Measurements from ENCODE around the gene NEGR1. TPM values are rescaled to one million over a fixed set of nuclear protein-coding genes. Genes with fewer than 3 reads are reported as not detected.

NEGR1 gene
- total RNA-seq, 4 donors from 2014 or later, result 7.0 to 10.0 (median 8.1) TPM

- no peaks in the 10 kb centered on the region for H3K36me3 ChIP-seq
- TF ChIP-seq POLR2AphosphoS5 (IDR thresholded peaks at IDR 0.05), result no peak
- TF ChIP-seq, protein P1, sequence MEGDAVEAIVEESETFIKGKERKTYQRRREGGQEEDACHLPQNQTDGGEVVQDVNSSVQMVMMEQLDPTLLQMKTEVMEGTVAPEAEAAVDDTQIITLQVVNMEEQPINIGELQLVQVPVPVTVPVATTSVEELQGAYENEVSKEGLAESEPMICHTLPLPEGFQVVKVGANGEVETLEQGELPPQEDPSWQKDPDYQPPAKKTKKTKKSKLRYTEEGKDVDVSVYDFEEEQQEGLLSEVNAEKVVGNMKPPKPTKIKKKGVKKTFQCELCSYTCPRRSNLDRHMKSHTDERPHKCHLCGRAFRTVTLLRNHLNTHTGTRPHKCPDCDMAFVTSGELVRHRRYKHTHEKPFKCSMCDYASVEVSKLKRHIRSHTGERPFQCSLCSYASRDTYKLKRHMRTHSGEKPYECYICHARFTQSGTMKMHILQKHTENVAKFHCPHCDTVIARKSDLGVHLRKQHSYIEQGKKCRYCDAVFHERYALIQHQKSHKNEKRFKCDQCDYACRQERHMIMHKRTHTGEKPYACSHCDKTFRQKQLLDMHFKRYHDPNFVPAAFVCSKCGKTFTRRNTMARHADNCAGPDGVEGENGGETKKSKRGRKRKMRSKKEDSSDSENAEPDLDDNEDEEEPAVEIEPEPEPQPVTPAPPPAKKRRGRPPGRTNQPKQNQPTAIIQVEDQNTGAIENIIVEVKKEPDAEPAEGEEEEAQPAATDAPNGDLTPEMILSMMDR (IDR thresholded peaks at IDR 0.05), result no peak
- TF ChIP-seq POLR2A (IDR thresholded peaks at IDR 0.05), result no peak
- no peaks in the 10 kb centered on the region for H3K9me3 ChIP-seq
- H3K27me3 ChIP-seq, result no peaks in the 10 kb centered on the region
- in situ Hi-C loops (cut with MboI; ENCODE audit: low pct_ligation_motif_present in 1 of 4, low pct_unique_long_range_greater_than_20kb in 1 of 4, low sequenced_read_pairs in 3 of 4) (loop anchor here in 3 of 4 donors (10.0 to 25.0 kb wide), 2 partner anchors 451 to 454 kb away; no protein-coding TSS in a partner anchor), intact Hi-C loops (cut with DNase I; ENCODE audit: low total_unique reads) (no loop called here)
- DNase-seq, result no peak
- H3K4me1 ChIP-seq, result peaks cover 0 to 9% (median under 1%) of the 10 kb centered on the region in 4 donors
- no peak overlapping the region for H3K4me3 ChIP-seq
- no peak overlapping the region for H3K27ac ChIP-seq
- WGBS, 2 donors (ENCODE audit: low coverage in 1 of 2), result 75 to 77% methylated on average over 2 of the region's 2 CpGs
Observed at GRCh38 chr1:71583756-71584155, 698.6 kb downstream of the NEGR1 start.

DNA sequence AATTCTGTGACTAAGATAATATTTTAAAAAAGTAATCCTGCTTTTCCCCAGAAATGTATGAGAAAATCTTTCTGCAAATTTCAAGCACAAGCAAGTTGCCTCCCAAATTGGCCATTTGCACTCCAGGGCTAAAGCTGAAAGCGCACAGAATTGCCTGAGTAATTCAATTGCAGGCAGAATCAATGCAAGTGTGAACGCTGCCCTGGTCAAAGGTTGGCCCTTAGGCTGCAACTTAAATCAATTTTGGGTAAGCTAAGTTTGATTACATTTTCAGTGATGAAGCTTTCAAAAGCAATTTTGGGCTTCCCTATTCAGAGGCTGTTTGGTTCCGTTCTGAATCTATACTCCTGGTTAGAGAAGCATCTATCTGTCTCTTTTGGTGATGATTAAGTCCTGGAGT is 699.7 kb downstream of the NEGR1 start:
- TF ChIP-seq, protein P1 (IDR thresholded peaks at IDR 0.05), result no peak
- TF ChIP-seq EP300 (IDR thresholded peaks at IDR 0.05; ENCODE audit: low read depth), result no peak
- TF ChIP-seq POLR2A (IDR thresholded peaks at IDR 0.05), result no peak
- TF ChIP-seq POLR2AphosphoS5 (IDR thresholded peaks at IDR 0.05), result no peak
- no peaks in the 10 kb centered on the region for H3K9me3 ChIP-seq
- H3K27ac ChIP-seq, result no peak overlapping the region
- in situ Hi-C loops (cut with MboI; ENCODE audit: low pct_ligation_motif_present in 1 of 4, low pct_unique_long_range_greater_than_20kb in 1 of 4, low sequenced_read_pairs in 3 of 4), result loop anchor here in 3 of 4 donors (10.0 to 25.0 kb wide), 2 partner anchors 452 to 455 kb away; no protein-coding TSS in a partner anchor
- H3K4me1 ChIP-seq, result peaks cover 0 to 2% (median 0%) of the 10 kb centered on the region in 4 donors
- intact Hi-C loops (cut with DNase I; ENCODE audit: low total_unique reads), result no loop called here
- DNase-seq, result no peak
- H3K27me3 ChIP-seq, result no peaks in the 10 kb centered on the region
- WGBS, 2 donors (ENCODE audit: low coverage in 1 of 2), result 68 to 90% methylated on average over 2 to 3 of the region's 3 CpGs
- H3K36me3 ChIP-seq, result no peaks in the 10 kb centered on the region
- H3K4me3 ChIP-seq, result no peak overlapping the region

DNA sequence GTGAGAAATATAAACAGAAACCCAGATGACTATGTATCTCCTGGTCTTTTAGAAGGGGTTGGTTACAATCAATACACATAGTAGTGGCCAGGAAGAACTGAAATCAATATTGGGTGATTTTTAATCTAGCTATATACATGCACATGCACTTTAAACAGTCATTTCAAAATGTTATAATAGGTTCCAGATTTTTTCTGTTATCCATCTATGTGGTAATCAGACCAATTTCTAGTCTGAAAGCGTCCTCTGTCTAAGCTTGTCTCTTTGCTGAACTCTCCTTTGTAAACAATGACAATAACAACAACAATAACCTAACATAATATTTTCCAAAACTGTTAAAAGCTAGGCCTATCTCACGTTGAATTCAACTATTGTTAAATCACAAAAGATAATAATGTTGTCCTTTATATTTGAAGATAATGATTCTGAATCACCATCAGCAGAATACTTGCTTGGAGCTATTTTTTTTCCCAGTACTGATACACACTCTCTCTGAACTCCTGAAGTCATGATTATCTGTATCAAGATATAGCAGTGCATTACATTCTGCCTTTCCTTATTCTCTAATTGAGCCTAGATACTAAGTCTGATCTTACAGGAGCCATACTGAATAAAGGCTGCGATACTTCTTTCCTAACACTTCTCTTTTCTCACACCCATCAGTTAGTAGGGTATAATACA is 704.7 kb downstream of the NEGR1 start:
- H3K36me3 ChIP-seq, result no peaks in the 10 kb centered on the region
- no peak overlapping the region for H3K27ac ChIP-seq
- 69 to 71% methylated on average over 3 of the region's 3 CpGs for WGBS, 2 donors (ENCODE audit: low coverage in 1 of 2)
- TF ChIP-seq POLR2AphosphoS5 (IDR thresholded peaks at IDR 0.05), result no peak
- TF ChIP-seq, protein P1 (IDR thresholded peaks at IDR 0.05), result no peak
- TF ChIP-seq POLR2A (IDR thresholded peaks at IDR 0.05), result no peak
- TF ChIP-seq EP300 (IDR thresholded peaks at IDR 0.05; ENCODE audit: low read depth), result no peak
- in situ Hi-C loops (cut with MboI; ENCODE audit: low pct_ligation_motif_present in 1 of 4, low pct_unique_long_range_greater_than_20kb in 1 of 4, low sequenced_read_pairs in 3 of 4) (loop anchor here in 2 of 4 donors (25.0 kb wide), 1 partner anchor 460 kb away; no protein-coding TSS in a partner anchor), intact Hi-C loops (cut with DNase I; ENCODE audit: low total_unique reads) (no loop called here)
- H3K4me3 ChIP-seq, result no peak overlapping the region
- no peaks in the 10 kb centered on the region for H3K27me3 ChIP-seq
- H3K9me3 ChIP-seq, result no peaks in the 10 kb centered on the region
- H3K4me1 ChIP-seq, result no peaks in the 10 kb centered on the region
- DNase-seq, result no peak

DNA sequence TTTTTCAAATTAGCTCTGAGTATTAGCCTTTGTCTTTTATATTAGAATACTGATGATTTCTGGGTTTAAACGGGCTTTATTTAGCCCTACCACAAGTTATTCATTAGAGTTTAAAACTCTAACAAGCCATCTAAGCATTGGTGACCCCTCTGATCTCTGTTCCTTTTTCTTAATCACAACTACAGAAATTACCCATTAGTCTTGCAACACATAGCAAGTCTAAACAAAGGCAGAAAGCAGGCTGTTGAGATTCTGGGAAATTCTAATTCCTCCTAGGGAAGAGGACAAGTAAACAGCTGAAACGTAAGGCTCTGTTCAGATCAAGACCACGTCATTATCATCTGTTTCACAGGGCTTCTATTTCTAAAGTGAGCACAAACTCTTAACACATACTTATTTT is 710.3 kb downstream of the NEGR1 start:
- Histone ChIP-seq H3K4me1 (peaks cover 0 to 4% (median 0%) of the 10 kb centered on the region in 4 donors), H3K36me3 (no peaks in the 10 kb centered on the region), H3K27ac (peak overlapping the region in 1 of 4 donors; percentile 12), H3K9me3 (no peaks in the 10 kb centered on the region), H3K27me3 (no peaks in the 10 kb centered on the region), H3K4me3 (no peak overlapping the region)
- 63 to 64% methylated on average over 3 of the region's 3 CpGs for WGBS, 2 donors (ENCODE audit: low coverage in 1 of 2)
- in situ Hi-C loops (cut with MboI; ENCODE audit: low pct_ligation_motif_present in 1 of 4, low pct_unique_long_range_greater_than_20kb in 1 of 4, low sequenced_read_pairs in 3 of 4), result no loop called here
- TF ChIP-seq POLR2AphosphoS5 (IDR thresholded peaks at IDR 0.05), result no peak
- TF ChIP-seq EP300 (IDR thresholded peaks at IDR 0.05; ENCODE audit: low read depth), result no peak
- TF ChIP-seq POLR2A (IDR thresholded peaks at IDR 0.05), result no peak
- TF ChIP-seq, protein P1 (IDR thresholded peaks at IDR 0.05), result no peak
- no peak for DNase-seq
- intact Hi-C loops (cut with DNase I; ENCODE audit: low total_unique reads), result no loop called here

All from transverse colon (tissue), 4 donors.